HEK293T (cell line): ENCODE data around the gene VSTM2B.

ENCODE experiments used
- ARNT ChIP-seq: fragments of 450-650 bp; IDR thresholded peaks from 2 replicates; pipeline ENCODE4 v1.6.1; 2017; ENCODE audit warnings: mild to moderate bottlenecking
- BHLHE40 ChIP-seq: fragments of 450-650 bp; IDR thresholded peaks from 2 replicates; pipeline ENCODE4 v1.6.1; 2016; ENCODE audit warnings: mild to moderate bottlenecking, moderate library complexity, borderline replicate concordance
- CTBP1 ChIP-seq: fragments of 450-650 bp; IDR thresholded peaks from 2 replicates; pipeline ENCODE4 v1.6.1; 2016; ENCODE audit warnings: borderline replicate concordance
- FOXA1 ChIP-seq: fragments of 450-650 bp; IDR thresholded peaks from 2 replicates; pipeline ENCODE4 v1.6.1; 2016; ENCODE audit warnings: mild to moderate bottlenecking
- FOXK2 ChIP-seq: fragments of 450-650 bp; IDR thresholded peaks from 2 replicates; pipeline ENCODE4 v1.6.1; 2016; ENCODE audit warnings: mild to moderate bottlenecking
- FOXM1 ChIP-seq: fragments of 450-650 bp; IDR thresholded peaks from 2 replicates; pipeline ENCODE4 v1.6.1; 2017; ENCODE audit warnings: mild to moderate bottlenecking, borderline replicate concordance
- L3MBTL2 ChIP-seq: fragments of 450-650 bp; conservative IDR thresholded peaks from 2 replicates; pipeline ENCODE4 v1.6.1; 2016; ENCODE audit warnings: mild to moderate bottlenecking
- NFRKB ChIP-seq: fragments of 450-650 bp; IDR thresholded peaks from 2 replicates; pipeline ENCODE4 v1.6.1; 2016; ENCODE audit warnings: mild to moderate bottlenecking, moderate library complexity
- SP1 ChIP-seq: fragments of 450-650 bp; IDR thresholded peaks from 2 replicates; pipeline ENCODE4 v1.6.1; 2017
- SUZ12 ChIP-seq: fragments of 450-650 bp; IDR thresholded peaks from 2 replicates; pipeline ENCODE4 v1.6.1; 2016; ENCODE audit warnings: mild to moderate bottlenecking
- TARDBP ChIP-seq: fragments of 450-650 bp; IDR thresholded peaks from 2 replicates; pipeline ENCODE4 v1.6.1; 2016
- ZNF384 ChIP-seq: fragments of 450-650 bp; IDR thresholded peaks from 2 replicates; pipeline ENCODE4 v1.6.1; 2016

- TF ChIP-seq BHLHE40 (no peak), SP1 (no peak), ARNT (no peak), FOXK2 (no peak), ZNF384 (no peak), FOXM1 (no peak), TARDBP (no peak), SUZ12 (no peak), FOXA1 (no peak), L3MBTL2 (no peak), CTBP1 (no peak), NFRKB (no peak)
Observed at GRCh38 chr19:29568036-29569025, 42.5 kb downstream of the VSTM2B start.
